Stimulated activated CD8-positive, alpha-beta memory T cell treated with anti-CD3 and anti-CD28 coated beads, Interleukin-15, amount 100 ng/mL, for 24 hours (primary cell): Measurements from ENCODE around the gene SLC24A3.

Experiments
- DNase-seq: peaks from one replicate; pipeline ENCODE4 v3.0.0-alpha.2; 2020; ENCODE audit warnings: low read depth

SLC24A3 gene

DNA sequence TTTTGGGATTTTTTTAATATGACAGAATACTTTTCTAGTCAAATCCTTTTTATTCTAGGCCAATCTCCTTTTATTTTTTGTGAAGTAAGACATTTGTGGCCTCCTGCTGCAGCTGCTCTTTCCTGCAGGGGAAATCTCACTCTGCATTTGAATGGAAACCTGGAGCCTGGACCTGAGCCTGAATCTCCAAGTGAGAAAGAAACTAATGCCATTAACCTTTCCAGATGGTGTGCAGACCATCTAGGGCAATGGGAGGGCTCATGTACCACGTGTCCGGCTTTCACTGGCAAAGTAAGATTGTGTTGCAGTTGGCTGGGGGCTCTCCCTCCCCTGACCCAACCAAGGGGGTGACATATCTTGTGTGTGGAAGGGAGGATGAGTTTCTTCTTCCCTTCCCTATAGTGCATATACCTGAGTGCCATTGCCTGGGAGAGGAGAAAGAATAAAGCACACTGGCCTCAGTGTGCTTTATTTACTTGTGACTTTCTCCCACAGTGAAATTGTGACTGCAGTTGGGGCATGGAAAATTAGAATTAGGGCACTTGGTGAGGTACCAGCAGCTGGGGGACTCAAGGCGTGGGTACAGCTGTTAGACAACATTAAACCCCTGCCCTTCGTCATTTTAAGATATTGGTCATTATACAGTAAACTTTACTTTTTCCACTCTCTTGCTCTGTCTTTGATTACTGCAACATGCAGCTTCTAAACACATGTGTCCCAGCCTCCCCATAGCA is 385.8 kb downstream of the SLC24A3 start:
- DNase-seq, result no peak

DNA sequence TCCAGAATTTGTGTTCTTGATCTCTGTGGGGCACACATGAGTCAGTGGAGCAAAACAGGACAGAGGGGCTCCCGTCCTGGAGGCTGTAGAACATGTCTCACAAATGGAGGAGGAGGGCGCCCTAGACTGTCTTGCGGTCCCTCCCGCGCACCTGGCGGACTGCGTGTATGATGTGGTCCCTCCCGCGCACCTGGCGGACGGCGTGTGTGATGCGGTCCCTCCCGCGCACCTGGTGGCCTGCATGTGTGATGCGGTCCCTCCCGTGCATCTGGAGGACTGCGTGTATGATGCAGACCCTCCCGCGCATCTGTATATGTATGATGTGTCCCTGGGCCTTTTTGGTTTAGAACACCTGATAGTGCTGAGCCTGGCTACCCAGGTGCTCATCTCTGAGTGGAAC is 386.8 kb downstream of the SLC24A3 start:
- no peak for DNase-seq

DNA sequence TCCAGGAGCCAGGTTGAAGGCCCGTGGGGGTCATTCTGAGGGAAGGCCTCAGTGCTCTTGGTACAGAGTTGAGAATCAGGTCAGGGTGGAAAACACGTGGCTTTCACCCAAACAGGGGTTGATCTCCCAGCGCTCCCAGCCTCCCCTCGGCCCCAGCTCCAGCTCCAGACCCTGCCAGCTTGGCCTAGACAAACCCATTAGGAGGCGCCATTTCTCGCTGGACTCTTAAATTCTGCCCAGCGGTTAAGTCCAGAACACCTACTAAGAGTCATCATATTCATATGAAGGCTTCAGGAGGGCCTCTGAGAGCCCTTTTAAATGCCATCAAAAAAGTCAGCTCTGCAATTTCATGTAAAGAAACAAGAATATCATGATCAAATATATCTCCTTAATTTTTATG is 387.6 kb downstream of the SLC24A3 start:
- DNase-seq, result no peak

GRCh38 chr20:19601126-19601810 is 388.8 kb downstream of the SLC24A3 start:
- no peak for DNase-seq

- no peak for DNase-seq
Measured at GRCh38 chr20:19602675-19603375, 390.4 kb downstream of the SLC24A3 start.

DNA sequence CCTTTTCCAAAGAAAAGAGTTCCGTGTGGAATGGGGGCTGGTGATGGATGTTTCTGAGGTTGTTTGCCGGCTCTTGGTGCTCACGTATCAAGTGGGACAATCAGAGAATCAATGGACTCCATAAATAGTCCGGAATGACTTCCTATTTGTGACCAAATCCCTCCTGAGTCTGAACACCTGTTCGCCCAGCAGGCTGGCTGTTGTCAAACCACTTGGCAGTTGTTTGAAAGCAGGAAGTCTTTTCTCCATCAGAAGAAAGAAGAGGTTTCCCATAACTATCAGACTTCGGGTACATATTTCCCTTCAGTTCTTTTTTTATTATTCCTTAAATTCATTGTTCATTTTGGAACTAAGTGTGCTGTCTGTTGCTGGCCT is 390.9 kb downstream of the SLC24A3 start:
- no peak for DNase-seq

- no peak for DNase-seq
Measured at GRCh38 chr20:19605786-19606485, 393.5 kb downstream of the SLC24A3 start.

GRCh38 chr20:19609642-19610223 is 397.3 kb downstream of the SLC24A3 start:
- no peak for DNase-seq

- DNase-seq, result no peak
Measured at GRCh38 chr20:19615629-19616028, 403.2 kb downstream of the SLC24A3 start.

GRCh38 chr20:19616081-19616480 is 403.6 kb downstream of the SLC24A3 start:
- no peak for DNase-seq

DNA sequence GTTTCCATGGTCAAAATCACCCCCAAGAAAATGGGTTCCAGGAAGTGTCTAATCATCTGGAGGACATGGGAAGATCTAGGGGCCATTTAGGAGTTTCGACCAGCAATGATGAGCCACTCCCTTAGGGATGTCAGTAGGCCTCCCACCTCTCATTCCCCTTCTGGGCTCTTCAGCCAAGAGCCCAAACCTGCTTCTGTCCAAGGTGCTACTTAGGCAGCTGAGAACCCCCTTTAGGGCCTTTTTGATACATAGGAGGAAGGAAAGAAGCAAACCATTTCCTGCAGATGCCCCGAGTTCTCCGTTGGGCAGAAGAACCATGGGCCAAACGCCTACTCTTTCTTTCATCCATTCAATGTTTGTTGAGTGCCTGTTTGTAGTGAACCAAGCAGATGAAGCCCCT is 404.2 kb downstream of the SLC24A3 start:
- DNase-seq, result no peak

DNA sequence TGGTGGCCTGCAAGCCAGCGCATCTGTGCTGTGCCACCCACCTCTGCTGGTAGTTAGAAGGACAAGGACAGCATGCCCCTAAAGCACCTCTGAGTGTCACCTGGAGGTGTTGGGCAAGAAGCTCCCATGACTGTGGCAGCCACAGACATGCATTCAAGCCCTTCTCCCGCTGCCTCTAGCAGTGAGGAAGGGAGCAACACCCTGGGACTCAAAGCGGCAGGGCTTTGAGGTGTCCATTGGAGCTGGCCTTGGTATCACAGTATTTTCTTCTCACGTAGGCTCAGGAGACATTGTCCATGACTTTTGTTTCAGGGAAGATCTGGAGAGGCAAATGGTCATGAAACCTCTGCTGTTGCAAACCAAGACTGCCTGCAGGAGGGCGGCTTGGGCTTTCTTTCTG is 404.8 kb downstream of the SLC24A3 start:
- no peak for DNase-seq

DNA sequence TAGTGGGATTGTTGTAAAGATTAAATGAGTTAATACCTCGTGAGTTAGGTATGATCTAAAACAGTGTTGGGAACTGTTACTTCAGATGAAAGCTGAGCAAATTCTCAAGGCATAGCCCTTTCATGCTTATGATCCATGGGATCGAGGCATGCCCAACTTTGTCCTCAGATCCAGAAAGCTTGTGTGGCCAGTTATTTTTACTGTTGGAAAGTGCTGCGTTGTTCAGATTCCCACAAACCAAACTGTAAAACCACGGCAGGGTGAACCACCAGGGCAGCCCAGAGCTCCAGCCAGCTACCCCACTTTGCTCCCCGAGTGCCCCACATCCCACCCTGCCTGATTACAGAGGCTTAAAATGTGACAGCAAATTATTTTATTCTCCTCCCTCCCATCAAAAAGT is 406.3 kb downstream of the SLC24A3 start:
- no peak for DNase-seq

DNA sequence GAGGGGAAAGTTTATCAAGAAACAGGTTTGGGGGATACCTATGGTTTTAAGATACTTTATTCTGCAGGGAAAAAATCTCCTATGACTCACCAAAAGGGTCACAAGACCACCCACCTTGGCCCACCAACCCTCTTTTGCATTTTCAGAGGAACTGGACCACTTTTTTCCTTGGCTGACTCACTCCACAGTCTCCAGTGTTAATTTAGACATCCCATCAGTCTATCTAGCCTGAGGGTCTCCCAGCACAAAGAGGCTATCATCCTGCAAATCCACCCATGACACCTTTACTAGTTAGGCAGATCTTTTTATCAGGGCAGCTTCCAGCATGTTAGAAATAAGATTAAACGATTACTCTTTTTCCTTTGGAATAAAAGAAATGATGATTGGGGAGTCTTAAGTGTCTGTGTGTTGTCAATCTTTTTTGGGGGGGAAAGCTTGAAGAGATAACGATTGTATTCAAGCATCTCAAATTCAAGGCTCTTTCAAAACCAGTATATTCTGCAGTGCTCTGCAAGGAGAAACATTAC is 407.5 kb downstream of the SLC24A3 start:
- DNase-seq, result no peak

GRCh38 chr20:19620446-19620845 is 408.0 kb downstream of the SLC24A3 start:
- DNase-seq, result no peak

GRCh38 chr20:19621072-19621471 is 408.6 kb downstream of the SLC24A3 start:
- no peak for DNase-seq

DNA sequence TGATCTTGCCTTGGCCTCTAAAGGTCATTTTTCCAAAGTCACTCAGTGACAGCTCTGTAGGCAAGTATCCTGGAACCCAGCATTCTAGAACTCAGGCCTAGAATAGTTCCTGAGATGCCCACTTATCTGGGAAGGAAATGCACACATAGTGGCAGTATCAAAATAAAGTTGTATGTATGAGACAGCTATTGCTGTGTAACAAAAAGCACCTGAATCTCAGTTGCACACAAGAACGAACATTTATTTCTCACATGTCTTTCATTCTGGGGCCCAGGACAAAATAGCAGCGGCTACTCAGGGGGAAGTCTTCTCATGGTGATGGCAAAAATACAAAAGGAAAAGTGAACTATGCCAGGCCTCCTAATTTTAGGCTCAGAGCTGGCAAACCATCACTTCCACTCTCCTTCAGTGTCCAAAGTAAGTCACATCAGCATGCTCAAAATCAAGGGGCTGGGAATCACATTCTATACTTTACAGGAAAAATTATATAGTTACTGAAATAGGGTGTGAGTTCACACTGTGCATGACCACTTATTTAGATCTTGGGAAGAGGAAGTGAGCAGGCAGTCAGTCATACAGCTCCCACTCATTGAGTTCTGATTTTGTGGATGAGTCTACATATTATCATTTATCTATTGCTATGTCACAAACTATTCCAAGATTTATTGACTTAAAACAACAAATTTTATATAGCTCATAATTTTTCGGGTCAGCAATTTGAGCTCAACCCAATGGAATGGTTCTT is 412.0 kb downstream of the SLC24A3 start:
- DNase-seq, result no peak

- DNase-seq, result no peak
Measured at GRCh38 chr20:19625426-19625825, 413.0 kb downstream of the SLC24A3 start.

DNA sequence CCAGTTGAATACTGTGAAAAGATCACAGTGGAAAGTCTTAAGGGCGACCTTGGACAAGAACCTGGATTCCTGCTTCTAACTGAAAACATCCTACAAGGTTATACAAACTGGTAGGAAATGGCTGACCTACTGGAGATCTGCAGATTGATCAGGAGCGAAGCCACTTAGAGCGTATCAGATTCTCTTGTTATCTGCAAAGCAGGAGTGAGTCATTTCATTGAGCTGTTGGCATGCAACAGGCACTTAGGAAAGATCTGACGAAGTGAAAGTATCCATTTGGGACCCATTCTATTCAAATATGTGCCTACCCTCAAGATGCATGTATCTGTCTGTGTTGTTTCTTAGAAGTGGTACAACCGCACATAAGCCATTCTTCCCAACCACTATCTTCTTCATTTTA is 414.5 kb downstream of the SLC24A3 start:
- DNase-seq, result no peak

- DNase-seq, result no peak
Measured at GRCh38 chr20:19628570-19629134, 416.2 kb downstream of the SLC24A3 start.

GRCh38 chr20:19631410-19631809 is 419.0 kb downstream of the SLC24A3 start:
- no peak for DNase-seq
